ENCODE results near the gene ACBD6.

DNA sequence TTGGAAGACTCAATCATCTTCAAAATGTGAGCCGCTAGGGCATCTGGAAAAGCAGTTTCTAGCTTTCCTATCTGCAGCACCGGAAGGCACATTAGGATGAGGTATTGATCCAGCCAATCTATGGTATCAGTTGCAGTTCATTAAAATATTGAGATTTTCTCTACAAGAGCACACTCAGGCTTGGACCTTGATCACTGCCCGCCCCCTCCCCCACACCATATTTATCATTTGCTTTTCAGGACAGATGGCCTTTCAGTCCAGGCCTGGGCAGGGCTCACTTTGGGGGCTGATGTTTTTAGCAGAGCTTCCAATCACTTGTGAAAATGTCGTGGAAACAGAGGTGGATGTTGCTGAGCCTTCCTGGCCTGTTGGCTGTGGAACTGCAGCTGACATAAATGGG, 254.8 kb downstream of the ACBD6 start:
- no peak for TF ChIP-seq POLR2A (IDR thresholded peaks at IDR 0.05; ENCODE audit: low read length)
- TF ChIP-seq GATA1 (IDR thresholded peaks at IDR 0.05; ENCODE audit: low read depth, low read length), result no peak

All from erythroblast (primary cell).